MCF 10A (cell line): ENCODE results near the gene NAGPA. TPM values are rescaled to one million over a fixed set of nuclear protein-coding genes. Genes with fewer than 3 reads are reported as not detected.

ENCODE experiments used
- BruUV-seq: library from RNA; stranded (reverse); fragments of 400-500 nt; replicated peaks from 2 replicates; lab custom pipeline; 2021; lab: Mats Ljungman, UMichigan
- CTCF ChIA-PET: fragments of 300-600 bp; sonication (Branson Sonifier 250); formaldehyde crosslinking; extraction: SDS; loops from one replicate; lab custom pipeline; 2021; ENCODE audit warnings: antibody characterized with exemption, inconsistent platforms; lab: Yijun Ruan, JAX
- POLR2A ChIA-PET: fragments of 300-600, 350-650 bp; sonication (Branson Sonifier 250); formaldehyde crosslinking; extraction: SDS; loops from one replicate; lab custom pipeline; 2020; ENCODE audit warnings: antibody characterized with exemption, inconsistent platforms; lab: Yijun Ruan, JAX
- DNase-seq: peaks from one replicate; pipeline ENCODE4 v3.0.0-alpha.2; 2018; ENCODE audit not compliant: unreplicated experiment
- H3K27ac Mint-ChIP-seq: one replicate; pipeline ENCODE4 v1.8.0; 2022; ENCODE audit warnings: mild to moderate bottlenecking, low read depth, mixed read lengths; ENCODE audit not compliant: unreplicated experiment
- H3K27me3 Mint-ChIP-seq: one replicate; pipeline ENCODE4 v1.8.0; 2022; ENCODE audit warnings: mixed read lengths; ENCODE audit not compliant: insufficient read depth, unreplicated experiment
- H3K36me3 Mint-ChIP-seq: one replicate; pipeline ENCODE4 v1.8.0; 2022; ENCODE audit warnings: mild to moderate bottlenecking, moderate library complexity, mixed read lengths; ENCODE audit not compliant: insufficient read depth, unreplicated experiment
- H3K4me1 Mint-ChIP-seq: one replicate; pipeline ENCODE4 v1.8.0; 2022; ENCODE audit warnings: mixed read lengths; ENCODE audit not compliant: insufficient read depth, unreplicated experiment
- H3K4me3 Mint-ChIP-seq: one replicate; pipeline ENCODE4 v1.8.0; 2022; ENCODE audit warnings: mild to moderate bottlenecking, moderate library complexity, mixed read lengths; ENCODE audit not compliant: unreplicated experiment
- H3K9me3 Mint-ChIP-seq: one replicate; pipeline ENCODE4 v1.8.0; 2022; ENCODE audit warnings: mixed read lengths; ENCODE audit not compliant: unreplicated experiment
- CTCF ChIP-seq: fragments of 200-600 bp; IDR thresholded peaks from one replicate; pipeline ENCODE4 v1.8.0; 2022; ENCODE audit warnings: antibody characterized with exemption, mild to moderate bottlenecking; ENCODE audit not compliant: unreplicated experiment
- intact Hi-C: fragments of 100-400 bp; cut with micrococcal nuclease; formaldehyde crosslinking; loops from 2 replicates; pipeline ENCODE4 v1.14.1; 2022
- total RNA-seq: library from RNA; stranded (reverse); gene quantifications from 2 replicates; pipeline ENCODE4 v1.2.3, GENCODE V29; 2022

Gene NAGPA
- total RNA-seq, 1 experiment from 2014 or later, result 4.9 TPM

- TF ChIP-seq CTCF, result no peak
- no TSS peak for BruUV-seq
- H3K27ac Mint-ChIP-seq, result no peak overlapping the region
- intact Hi-C loops, result no loop called here
- H3K9me3 Mint-ChIP-seq, result no peaks in the 10 kb centered on the region
- no peak overlapping the region for H3K4me3 Mint-ChIP-seq
- POLR2A ChIA-PET, result no interaction called here
- H3K4me1 Mint-ChIP-seq, result no peaks in the 10 kb centered on the region
- no peaks in the 10 kb centered on the region for H3K36me3 Mint-ChIP-seq
- no peak for DNase-seq
- CTCF ChIA-PET, result no interaction called here
- H3K27me3 Mint-ChIP-seq, result peaks cover 10% of the 10 kb centered on the region
Measured at GRCh38 chr16:5000573-5001001, 33.1 kb downstream of the NAGPA start.

- no peak overlapping the region for H3K27ac Mint-ChIP-seq
- no peak overlapping the region for H3K4me3 Mint-ChIP-seq
- no peaks in the 10 kb centered on the region for H3K9me3 Mint-ChIP-seq
- peaks cover 10% of the 10 kb centered on the region for H3K27me3 Mint-ChIP-seq
- no peak for DNase-seq
- POLR2A ChIA-PET, result no interaction called here
- no peaks in the 10 kb centered on the region for H3K36me3 Mint-ChIP-seq
- no peak for TF ChIP-seq CTCF
- CTCF ChIA-PET, result no interaction called here
- no TSS peak for BruUV-seq
- no peaks in the 10 kb centered on the region for H3K4me1 Mint-ChIP-seq
- intact Hi-C loops, result no loop called here
Measured at GRCh38 chr16:4994719-4995434, 38.9 kb downstream of the NAGPA start.

- intact Hi-C loops, result no loop called here
- no peak for TF ChIP-seq CTCF
Measured at GRCh38 chr16:4991754-4992153, 42.0 kb downstream of the NAGPA start.

GRCh38 chr16:4990415-4990814 lies 43.3 kb downstream of the NAGPA start:
- POLR2A ChIA-PET, result no interaction called here
- no peak for DNase-seq
- Mint-ChIP-seq H3K4me3 (no peak overlapping the region), H3K27me3 (peaks cover 30% of the 10 kb centered on the region), H3K4me1 (no peaks in the 10 kb centered on the region), H3K27ac (no peak overlapping the region), H3K36me3 (no peaks in the 10 kb centered on the region), H3K9me3 (no peaks in the 10 kb centered on the region)
- no peak for TF ChIP-seq CTCF
- intact Hi-C loops, result no loop called here
- BruUV-seq, result no TSS peak
- CTCF ChIA-PET, result no interaction called here

More at GRCh38 chr16:4991754-4992153, 42.0 kb downstream of the NAGPA start:
- no peaks in the 10 kb centered on the region for H3K36me3 Mint-ChIP-seq
- ChIA-PET POLR2A (no interaction called here), CTCF (interaction anchor here (0.6 kb wide), 1 partner anchor 22 kb away, joined by 3 read pairs; no protein-coding TSS in a partner anchor)
- no peak overlapping the region for H3K27ac Mint-ChIP-seq
- no peak overlapping the region for H3K4me3 Mint-ChIP-seq
- H3K4me1 Mint-ChIP-seq, result no peaks in the 10 kb centered on the region
- H3K9me3 Mint-ChIP-seq, result no peaks in the 10 kb centered on the region
- no TSS peak for BruUV-seq
- peaks cover 28% of the 10 kb centered on the region for H3K27me3 Mint-ChIP-seq
- DNase-seq, result no peak
